Esophagus muscularis mucosa (tissue), 4 donors: ENCODE measurements around the gene KIAA0930. TPM values are rescaled to one million over a fixed set of nuclear protein-coding genes. Genes with fewer than 3 reads are reported as not detected.
"Not testable (repeated sequence)": the region's sequence is repeated elsewhere in the genome, so short reads cannot be mapped to it uniquely, and the experiment has no call there.

ENCODE experiments used
- DNase-seq: peaks from one replicate; pipeline ENCODE4 v3.0.0-alpha.2; 2017; ENCODE audit errors: extremely low spot score
- H3K27ac ChIP-seq, 4 donors: fragments of 200-600 bp; sonication (generic); replicated peaks in 1 of 4; 1 replicate in 3 of 4; 2 replicates in 1 of 4; pipeline ENCODE4 v1.5.1; 2016 to 2019; ENCODE audit warnings: mild to moderate bottlenecking in 1 of 4
- H3K27me3 ChIP-seq, 4 donors: fragments of 200-600 bp; sonication (generic); one replicate each; pipeline versions ENCODE4 v1.5.1 to v1.6.0; 2016 to 2019
- H3K36me3 ChIP-seq, 4 donors: fragments of 200-600 bp; sonication (generic); one replicate each; pipeline ENCODE4 v1.5.1; 2016 to 2019
- H3K4me1 ChIP-seq, 4 donors: fragments of 200-600 bp; sonication (generic); one replicate each; pipeline ENCODE4 v1.5.1; 2016 to 2019
- H3K4me3 ChIP-seq, 4 donors: fragments of 200-600 bp; sonication (generic); 1 replicate in 2 of 4; 2 replicates in 2 of 4; pipeline ENCODE4 v1.5.1; 2016 to 2019; ENCODE audit warnings: mild to moderate bottlenecking in 4 of 4, moderate library complexity in 1 of 4
- H3K9me3 ChIP-seq, 4 donors: fragments of 200-600 bp; sonication (generic); 1 replicate in 3 of 4; 2 replicates in 1 of 4; pipeline ENCODE4 v1.5.1; 2016 to 2019
- EP300 ChIP-seq: sonication (generic); formaldehyde crosslinking; IDR thresholded peaks from one replicate; pipeline ENCODE4 v1.6.1; 2017; ENCODE audit warnings: antibody characterized with exemption
- POLR2A ChIP-seq: fragments of 450-650 bp; IDR thresholded peaks from one replicate; pipeline ENCODE4 v1.6.1; 2017; ENCODE audit warnings: antibody characterized with exemption, moderate library complexity, mild to moderate bottlenecking, low read depth
- POLR2AphosphoS5 ChIP-seq, 2 donors: sonication (generic); formaldehyde crosslinking; IDR thresholded peaks; one replicate each; pipeline ENCODE4 v1.6.1; 2017; ENCODE audit warnings: antibody characterized with exemption in 2 of 2
- WGBS: methylation state at CpG from one replicate; pipeline ENCODE4 v1.1.5; 2018; 5-methylcytosine and 5-hydroxymethylcytosine counted together
- intact Hi-C: fragments of 100-400 bp; cut with DNase I; formaldehyde crosslinking; loops from one replicate; pipeline ENCODE4 v1.15.1; 2023
- total RNA-seq, 4 donors: library from RNA; depleted of rRNA; stranded (reverse); fragments of >200 nt; gene quantifications; one replicate each; pipeline versions ENCODE4 v1.1.0 to v1.2.1, GENCODE V29; 2016
- TF ChIP-seq, protein P1 (sequence below), 3 experiments: fragments of 200-600 bp in 2 of 3; fragments of 450-650 bp in 1 of 3; sonication (generic) in 2 of 3; IDR thresholded peaks; one replicate each; pipeline ENCODE4 v1.5.1; 2017 to 2019; ENCODE audit warnings: antibody characterized with exemption in 3 of 3, mild to moderate bottlenecking in 2 of 3, moderate library complexity in 1 of 3

KIAA0930 gene
- total RNA-seq, 4 donors from 2014 or later = 31.6 to 67.1 (median 46.8) TPM

DNA sequence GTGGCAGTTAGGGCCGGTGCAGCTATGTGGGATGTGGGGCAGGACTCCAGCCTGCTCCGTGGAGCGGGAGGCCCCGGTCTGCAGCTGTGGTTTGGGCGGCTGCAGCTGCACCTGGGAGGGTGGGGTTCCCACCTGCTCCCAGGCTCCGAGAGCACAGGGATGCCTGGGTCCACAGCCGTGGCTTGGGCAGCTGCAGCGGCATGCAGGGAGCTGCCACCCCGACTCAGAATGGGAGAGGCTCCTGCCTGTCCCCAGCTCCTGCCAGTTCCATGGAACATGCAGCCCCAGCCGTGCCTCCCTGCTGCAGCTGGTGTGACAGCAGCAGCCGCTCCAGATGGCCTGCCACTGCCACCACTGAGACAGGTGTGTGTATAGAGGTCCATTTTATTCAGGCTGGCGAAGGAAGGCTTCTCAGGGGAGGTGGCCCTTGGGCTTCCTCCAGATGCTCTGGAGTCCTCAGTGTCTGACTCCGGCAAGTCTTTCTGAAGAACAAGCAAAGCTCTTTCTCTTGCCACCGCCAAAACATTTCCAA is 22.3 kb upstream of the KIAA0930 start:
- Histone ChIP-seq H3K36me3 (no peaks in the 10 kb centered on the region), H3K27ac (peak overlapping the region in 3 of 4 donors; percentile 32 to 66 (median 55)), H3K27me3 (no peaks in the 10 kb centered on the region), H3K4me1 (peaks cover 15 to 24% (median 21%) of the 10 kb centered on the region in 4 donors), H3K9me3 (no peaks in the 10 kb centered on the region), H3K4me3 (no peak overlapping the region)
- 64% methylated on average over 7 of the region's 14 CpGs for WGBS
- no peak for DNase-seq
- intact Hi-C loops = loop anchor here (5.0 kb wide), 1 partner anchor 161 kb away; no protein-coding TSS in a partner anchor
- TF ChIP-seq, protein P1, sequence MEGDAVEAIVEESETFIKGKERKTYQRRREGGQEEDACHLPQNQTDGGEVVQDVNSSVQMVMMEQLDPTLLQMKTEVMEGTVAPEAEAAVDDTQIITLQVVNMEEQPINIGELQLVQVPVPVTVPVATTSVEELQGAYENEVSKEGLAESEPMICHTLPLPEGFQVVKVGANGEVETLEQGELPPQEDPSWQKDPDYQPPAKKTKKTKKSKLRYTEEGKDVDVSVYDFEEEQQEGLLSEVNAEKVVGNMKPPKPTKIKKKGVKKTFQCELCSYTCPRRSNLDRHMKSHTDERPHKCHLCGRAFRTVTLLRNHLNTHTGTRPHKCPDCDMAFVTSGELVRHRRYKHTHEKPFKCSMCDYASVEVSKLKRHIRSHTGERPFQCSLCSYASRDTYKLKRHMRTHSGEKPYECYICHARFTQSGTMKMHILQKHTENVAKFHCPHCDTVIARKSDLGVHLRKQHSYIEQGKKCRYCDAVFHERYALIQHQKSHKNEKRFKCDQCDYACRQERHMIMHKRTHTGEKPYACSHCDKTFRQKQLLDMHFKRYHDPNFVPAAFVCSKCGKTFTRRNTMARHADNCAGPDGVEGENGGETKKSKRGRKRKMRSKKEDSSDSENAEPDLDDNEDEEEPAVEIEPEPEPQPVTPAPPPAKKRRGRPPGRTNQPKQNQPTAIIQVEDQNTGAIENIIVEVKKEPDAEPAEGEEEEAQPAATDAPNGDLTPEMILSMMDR (IDR thresholded peaks at IDR 0.05) = no peak
- no peak for TF ChIP-seq POLR2AphosphoS5 (IDR thresholded peaks at IDR 0.05)
- no peak for TF ChIP-seq EP300
- no peak for TF ChIP-seq POLR2A

- DNase-seq = no peak
- Histone ChIP-seq H3K4me1 (peaks cover 15 to 20% (median 17%) of the 10 kb centered on the region in 4 donors), H3K4me3 (no peak overlapping the region), H3K27me3 (no peaks in the 10 kb centered on the region), H3K36me3 (no peaks in the 10 kb centered on the region), H3K27ac (peak overlapping the region in 1 of 4 donors; percentile 18), H3K9me3 (no peaks in the 10 kb centered on the region)
- no peak for TF ChIP-seq EP300
- intact Hi-C loops = loop anchor here (5.0 kb wide), 1 partner anchor 160 kb away; no protein-coding TSS in a partner anchor
- WGBS = 56% methylated on average over 11 of the region's 13 CpGs
Observed at GRCh38 chr22:45262195-45262930, 21.7 kb upstream of the KIAA0930 start.

- TF ChIP-seq EP300 = no peak
- no peak for TF ChIP-seq POLR2AphosphoS5 (IDR thresholded peaks at IDR 0.05)
- TF ChIP-seq, protein P1 (IDR thresholded peaks at IDR 0.05) = no peak
- no peak for TF ChIP-seq POLR2A
- Histone ChIP-seq H3K9me3 (no peaks in the 10 kb centered on the region), H3K4me3 (no peak overlapping the region), H3K27me3 (no peaks in the 10 kb centered on the region), H3K36me3 (no peaks in the 10 kb centered on the region), H3K27ac (no peak overlapping the region), H3K4me1 (peaks cover 15 to 20% (median 17%) of the 10 kb centered on the region in 4 donors)
- 81% methylated on average over 3 of the region's 20 CpGs for WGBS
- intact Hi-C loops = loop anchor here (5.0 kb wide), 1 partner anchor 159 kb away; no protein-coding TSS in a partner anchor
- no peak for DNase-seq
Observed at GRCh38 chr22:45261407-45262088, 20.9 kb upstream of the KIAA0930 start.

DNA sequence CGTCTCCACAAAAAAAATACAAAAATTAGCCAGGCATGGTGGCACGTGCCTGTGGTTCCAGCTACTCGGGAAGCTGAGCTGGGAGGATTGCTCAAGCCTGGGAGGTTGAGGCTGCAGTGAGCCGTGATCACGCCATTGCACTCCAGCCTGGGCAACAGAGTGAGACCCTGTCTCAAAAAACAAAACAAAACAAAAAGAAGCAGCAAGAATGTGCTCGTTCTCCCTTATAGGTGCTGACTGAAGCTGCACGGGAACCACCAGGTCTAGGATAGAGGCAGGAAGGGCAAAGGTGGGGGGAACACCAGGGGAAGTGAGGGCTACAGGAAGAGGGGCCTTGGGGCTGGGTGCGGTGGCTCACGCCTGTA is 19.7 kb upstream of the KIAA0930 start:
- not testable (repeated sequence) for H3K36me3 ChIP-seq, H3K9me3 ChIP-seq, H3K27me3 ChIP-seq, DNase-seq, H3K27ac ChIP-seq, H3K4me3 ChIP-seq
- H3K4me1 ChIP-seq = peaks cover 15 to 20% (median 17%) of the 10 kb centered on the region in 4 donors
- 92% methylated on average over 8 of the region's 9 CpGs for WGBS
- intact Hi-C loops = loop anchor here (5.0 kb wide), 1 partner anchor 158 kb away; no protein-coding TSS in a partner anchor

DNA sequence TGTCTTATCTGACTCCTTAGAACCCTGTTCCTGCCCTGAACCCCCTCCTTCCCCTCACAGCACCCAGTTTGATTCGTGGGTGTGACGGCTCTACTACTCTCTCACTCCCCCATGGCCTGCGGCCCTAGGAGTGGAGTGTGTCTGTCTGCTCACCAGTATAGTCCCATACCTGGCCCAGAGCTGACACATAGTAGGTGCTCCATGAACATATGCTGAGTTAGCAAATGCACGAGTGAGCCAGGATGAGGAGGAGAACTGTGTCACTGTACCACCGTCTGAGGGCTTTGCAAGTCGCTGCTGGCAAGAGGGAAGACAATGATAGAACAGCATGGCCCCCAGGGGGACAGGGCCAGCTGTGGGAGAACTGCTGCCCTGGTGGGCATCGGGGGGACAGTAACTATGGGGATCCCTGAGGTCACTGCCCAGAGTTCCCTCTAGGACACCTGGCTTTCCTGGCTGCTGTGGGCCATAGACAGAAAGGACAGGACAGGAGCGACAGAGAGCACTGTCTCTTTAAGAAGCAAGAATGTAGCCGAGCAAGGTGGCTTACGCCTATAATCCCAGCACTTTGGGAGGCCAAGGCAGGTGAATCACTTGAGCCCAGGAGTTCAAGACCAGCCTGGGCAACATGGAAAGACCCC is 19.2 kb upstream of the KIAA0930 start:
- Histone ChIP-seq H3K36me3 (no peaks in the 10 kb centered on the region), H3K27me3 (no peaks in the 10 kb centered on the region), H3K4me3 (no peak overlapping the region), H3K27ac (no peak overlapping the region), H3K9me3 (no peaks in the 10 kb centered on the region), H3K4me1 (peaks cover 15 to 20% (median 17%) of the 10 kb centered on the region in 4 donors)
- 89% methylated on average over 7 of the region's 10 CpGs for WGBS
- TF ChIP-seq EP300 = no peak
- no peak for TF ChIP-seq POLR2AphosphoS5 (IDR thresholded peaks at IDR 0.05)
- TF ChIP-seq, protein P1 (IDR thresholded peaks at IDR 0.05) = no peak
- TF ChIP-seq POLR2A = no peak
- intact Hi-C loops = loop anchor here (5.0 kb wide), 1 partner anchor 158 kb away; no protein-coding TSS in a partner anchor
- DNase-seq = no peak

GRCh38 chr22:45257941-45258340 is 17.2 kb upstream of the KIAA0930 start:
- H3K36me3 ChIP-seq, H3K27me3 ChIP-seq, DNase-seq, H3K4me1 ChIP-seq, H3K9me3 ChIP-seq, intact Hi-C loops, H3K4me3 ChIP-seq, H3K27ac ChIP-seq: not testable (repeated sequence)
- WGBS = 86% methylated on average over 4 of the region's 4 CpGs
